Esophagus muscularis mucosa (tissue), 4 donors: Measurements from ENCODE around the gene GPR68.
A peak's percentile ranks its signal among the peaks of the same experiment; 100 is the strongest.

Experiments
- CTCF ChIP-seq, 3 experiments: fragments of 200-600 bp in 2 of 3; fragments of 450-650 bp in 1 of 3; sonication (generic) in 2 of 3; IDR thresholded peaks; one replicate each; pipeline ENCODE4 v1.5.1; 2017 to 2019; ENCODE audit warnings: antibody characterized with exemption in 3 of 3, mild to moderate bottlenecking in 2 of 3, moderate library complexity in 1 of 3
- EP300 ChIP-seq: sonication (generic); formaldehyde crosslinking; IDR thresholded peaks from one replicate; pipeline ENCODE4 v1.6.1; 2017; ENCODE audit warnings: antibody characterized with exemption
- POLR2A ChIP-seq: fragments of 450-650 bp; IDR thresholded peaks from one replicate; pipeline ENCODE4 v1.6.1; 2017; ENCODE audit warnings: antibody characterized with exemption, moderate library complexity, mild to moderate bottlenecking, low read depth
- POLR2AphosphoS5 ChIP-seq, 2 donors: sonication (generic); formaldehyde crosslinking; IDR thresholded peaks; one replicate each; pipeline ENCODE4 v1.6.1; 2017; ENCODE audit warnings: antibody characterized with exemption in 2 of 2

- TF ChIP-seq CTCF (IDR thresholded peaks at IDR 0.05) (peak; percentile 81 to 88 (median 83)), POLR2A (no peak), POLR2AphosphoS5 (IDR thresholded peaks at IDR 0.05) (no peak), EP300 (no peak)
Measured at GRCh38 chr14:91286530-91286937, 42.0 kb upstream of the GPR68 start.
